Activated T-cell treated with anti-CD3 and anti-CD28 coated beads for 1 hour (primary cell): Measurements from ENCODE around the gene CAMTA1.

ENCODE experiments used
- DNase-seq: peaks from one replicate; pipeline ENCODE4 v3.0.0-alpha.2; 2020; ENCODE audit warnings: low read depth

The CAMTA1 gene

DNA sequence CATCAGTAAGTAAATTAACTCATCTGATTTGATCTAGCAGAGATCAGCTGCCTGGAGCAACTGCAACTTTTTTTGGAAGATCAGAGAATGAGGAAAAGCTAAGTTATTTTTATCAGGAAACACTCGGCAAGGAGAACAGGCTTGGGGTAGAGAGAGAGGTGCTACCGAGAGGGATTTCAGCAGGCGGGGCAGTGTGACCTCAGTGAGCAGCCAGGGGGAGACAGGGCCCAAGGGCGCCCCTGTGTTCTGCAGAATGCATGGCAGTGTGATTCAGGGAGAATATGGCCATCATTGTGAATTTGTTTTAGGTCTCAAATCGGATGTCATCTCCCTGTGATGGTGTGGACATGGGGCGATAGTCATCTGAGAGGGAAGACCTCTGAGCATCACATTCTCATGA lies 501.8 kb downstream of the CAMTA1 start:
- no peak for DNase-seq

DNA sequence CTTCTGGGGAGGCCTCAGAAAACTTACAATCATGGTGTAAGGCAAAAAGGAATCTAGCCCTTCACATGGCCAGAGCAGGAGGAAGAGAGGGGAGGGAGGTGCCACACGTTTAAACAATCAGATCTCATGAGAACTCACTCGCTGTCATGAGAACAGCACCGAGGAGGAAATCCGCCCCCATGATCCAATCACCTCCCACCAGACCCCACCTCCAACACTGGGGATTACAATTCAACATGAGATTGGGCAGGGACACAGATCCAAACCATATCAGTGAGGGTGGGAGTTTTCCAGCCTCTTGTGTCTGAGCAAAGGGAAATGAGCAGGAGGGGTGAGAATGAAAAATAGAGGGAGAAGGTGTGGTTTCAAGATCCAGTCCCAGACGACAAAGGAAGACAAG lies 503.7 kb downstream of the CAMTA1 start:
- no peak for DNase-seq

DNA sequence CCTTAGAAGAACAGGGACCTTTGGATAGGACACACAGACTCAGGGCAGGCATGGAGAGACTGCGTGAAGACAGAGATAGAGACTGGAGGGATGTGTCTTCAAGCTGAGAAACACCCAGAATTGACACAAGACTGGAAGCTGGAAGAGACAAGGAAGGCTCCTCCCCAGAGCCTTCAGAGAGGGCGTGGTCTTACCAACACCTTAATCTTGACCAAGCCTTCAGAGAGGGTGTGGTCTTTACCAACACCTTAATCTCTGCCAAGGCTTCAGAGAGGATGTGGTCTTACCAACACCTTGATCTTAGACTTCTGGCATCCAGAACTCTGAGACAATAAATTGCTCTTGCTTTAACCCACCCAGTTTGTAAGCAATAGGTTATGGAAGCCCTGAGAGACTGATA lies 504.4 kb downstream of the CAMTA1 start:
- DNase-seq, result no peak

DNA sequence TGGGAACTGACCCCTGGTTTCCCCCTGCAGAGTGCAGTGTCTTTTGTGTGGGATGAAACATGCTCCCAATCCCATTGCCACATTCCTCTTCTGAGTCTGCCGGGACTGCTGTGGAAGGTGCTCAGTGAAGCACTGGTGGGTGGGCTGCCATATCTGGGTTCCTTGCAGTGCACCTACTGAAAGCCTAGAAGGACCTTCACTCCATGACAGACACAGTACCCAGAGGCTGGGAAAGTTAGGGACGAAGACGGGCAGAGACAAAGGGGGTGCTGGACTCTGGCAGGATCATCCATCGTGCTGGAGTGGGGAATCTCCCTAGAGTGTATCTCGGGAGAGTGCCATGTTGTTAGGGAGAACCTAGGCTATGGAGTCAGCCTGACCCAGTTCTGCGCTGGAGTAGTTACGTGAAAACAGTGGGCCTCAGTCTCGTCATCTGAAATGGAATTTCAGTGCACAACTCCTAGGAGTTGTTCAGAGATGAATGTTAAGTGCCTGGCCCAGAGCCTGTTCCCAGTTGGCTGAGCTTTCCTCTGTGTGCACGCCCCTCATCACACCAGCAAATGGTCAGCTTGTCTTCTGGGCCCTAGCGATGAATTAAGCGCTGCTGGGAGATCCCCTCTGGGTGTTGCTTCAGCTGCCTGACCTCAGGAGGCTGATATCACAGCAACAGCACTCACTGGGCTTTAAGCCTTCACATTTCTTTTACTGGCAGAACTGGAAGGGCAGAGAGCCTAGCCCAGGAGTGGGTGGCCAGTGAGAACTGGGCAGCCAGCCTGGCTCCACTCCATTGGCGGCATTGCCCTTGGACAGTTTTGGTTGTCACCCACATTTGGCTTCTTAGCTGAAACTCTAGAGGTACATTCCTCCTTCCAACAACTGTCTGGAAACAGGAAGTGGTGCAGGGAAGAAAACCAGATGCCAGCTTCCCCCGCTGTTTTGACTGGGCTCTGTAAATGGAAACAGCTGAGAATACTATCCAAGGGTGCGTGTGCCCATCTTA lies 506.0 kb downstream of the CAMTA1 start:
- no peak for DNase-seq

DNA sequence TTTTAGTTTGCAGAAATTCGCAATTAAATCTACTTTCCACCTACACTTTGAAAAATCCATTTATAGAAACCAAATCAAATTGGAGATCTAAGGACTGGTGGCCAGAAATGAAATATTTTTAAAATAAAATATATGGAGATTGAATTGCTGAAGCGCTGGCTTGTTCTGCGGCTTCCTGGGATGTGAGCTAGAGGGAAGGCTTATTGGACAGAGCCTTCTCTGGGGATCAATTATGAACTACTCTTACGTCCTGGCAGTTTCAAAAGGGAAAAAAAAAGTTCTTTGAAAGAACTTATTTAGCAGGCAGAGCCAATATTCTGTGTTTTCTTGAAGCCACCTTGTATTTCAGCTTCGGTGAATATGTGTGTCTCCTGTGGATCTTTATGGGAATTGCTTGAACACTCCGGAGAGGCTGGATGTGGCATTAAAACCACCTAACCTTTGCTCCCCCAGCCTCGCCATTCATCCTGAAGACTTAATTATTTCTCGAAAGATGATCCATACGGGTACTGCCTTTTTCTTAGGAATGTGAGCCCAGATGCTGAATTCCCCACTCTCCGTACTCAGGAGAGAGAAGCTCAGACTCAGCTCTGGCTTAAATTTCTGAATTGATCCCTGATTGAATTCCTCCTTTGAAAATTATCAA lies 506.9 kb downstream of the CAMTA1 start:
- no peak for DNase-seq

DNA sequence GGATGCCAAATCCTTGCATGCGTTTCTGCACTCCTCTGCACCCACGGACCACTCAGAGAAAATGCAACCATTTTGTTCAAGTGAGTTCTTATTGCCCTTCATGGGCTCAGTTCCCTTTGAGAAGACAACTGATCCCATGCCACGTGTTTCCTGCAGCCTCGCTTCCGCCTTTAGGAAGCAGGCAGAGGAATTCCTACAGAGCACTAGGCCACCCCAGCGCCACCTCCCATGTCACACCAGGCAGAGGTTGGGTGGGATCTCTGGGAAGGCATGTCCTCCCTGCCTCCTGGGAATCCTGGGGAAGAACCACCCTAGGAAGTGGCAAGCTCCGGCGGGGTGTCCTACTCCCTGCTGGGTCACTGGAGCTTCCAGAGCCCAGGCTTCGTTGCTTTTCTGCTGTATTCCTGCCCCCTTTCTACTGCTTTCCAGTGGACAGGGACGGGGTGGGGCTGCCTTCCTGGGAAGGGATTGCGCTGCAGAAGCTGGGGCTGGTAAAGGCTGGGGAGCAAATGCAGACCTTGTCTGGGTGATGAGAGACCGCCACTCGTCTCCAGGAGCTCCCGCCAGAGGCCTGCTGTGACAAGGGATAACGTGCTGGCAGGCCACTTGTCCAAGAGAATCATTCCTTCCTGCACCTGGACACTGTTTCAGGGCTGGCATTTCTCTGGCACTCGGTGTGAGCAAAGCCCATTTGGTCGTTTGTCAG lies 507.6 kb downstream of the CAMTA1 start:
- no peak for DNase-seq

DNA sequence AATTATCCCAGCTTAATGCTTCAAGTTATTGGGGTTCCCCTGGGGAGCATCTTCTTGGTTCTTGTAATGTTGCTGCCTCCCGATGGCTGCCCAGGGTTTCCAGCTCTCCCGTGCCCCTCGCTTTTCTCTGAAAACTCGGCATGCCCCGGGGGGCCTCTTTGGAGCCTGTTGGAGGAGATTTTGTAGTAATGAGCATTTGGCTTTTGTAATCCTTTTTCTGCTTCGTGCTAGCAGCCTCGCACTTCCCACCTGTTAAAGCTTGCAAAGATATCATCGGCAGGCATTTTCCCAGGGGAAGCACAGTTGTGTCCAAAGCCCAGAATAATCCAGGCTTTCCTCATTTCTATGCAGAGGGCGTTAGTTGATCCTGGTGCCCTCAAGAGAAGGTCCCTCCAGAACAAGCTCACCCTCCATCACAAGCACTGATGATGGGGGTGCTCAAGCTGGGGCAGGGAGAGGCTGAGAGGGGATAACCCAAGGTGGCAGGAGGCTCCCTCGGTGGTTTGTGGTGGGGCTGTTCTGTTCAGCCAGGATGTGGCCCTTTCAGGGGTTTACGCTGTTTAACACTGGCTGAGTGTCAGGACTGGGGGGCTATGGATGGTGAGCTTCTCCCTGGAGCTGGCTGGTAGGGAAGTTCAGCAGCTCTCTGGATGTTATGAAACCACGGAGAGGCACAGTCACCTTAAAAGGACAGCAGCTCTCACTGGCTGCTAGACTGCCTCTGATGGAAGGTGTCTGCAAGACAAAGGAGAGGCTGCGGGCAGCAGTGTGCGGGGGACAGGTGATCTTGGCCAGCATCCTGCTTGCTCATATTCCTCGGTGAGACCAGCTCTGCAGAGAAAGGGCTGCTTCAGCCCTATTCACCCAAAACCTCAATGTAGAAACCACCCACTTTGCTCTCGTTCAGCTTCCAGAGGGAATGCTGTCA lies 508.7 kb downstream of the CAMTA1 start:
- DNase-seq, result no peak

DNA sequence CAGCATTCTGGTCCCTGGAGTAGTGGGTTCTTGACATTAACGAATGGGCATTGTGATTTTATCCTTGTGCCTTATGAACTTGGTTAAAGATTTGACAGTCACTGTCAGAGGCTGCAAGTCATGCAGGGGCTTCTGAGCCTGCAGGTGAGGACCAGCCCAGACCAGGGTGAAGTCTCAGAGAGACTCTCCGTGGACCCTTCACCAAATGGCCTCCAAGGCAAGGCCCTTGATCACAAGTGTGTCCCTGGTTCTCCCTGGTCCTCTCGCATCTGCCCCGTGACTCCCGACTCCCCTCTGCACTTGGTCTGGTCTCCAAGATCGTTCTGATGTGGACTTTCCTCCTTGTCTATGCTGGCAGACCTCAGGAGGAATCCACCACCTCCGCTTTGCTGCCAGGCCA lies 509.4 kb downstream of the CAMTA1 start:
- no peak for DNase-seq

DNA sequence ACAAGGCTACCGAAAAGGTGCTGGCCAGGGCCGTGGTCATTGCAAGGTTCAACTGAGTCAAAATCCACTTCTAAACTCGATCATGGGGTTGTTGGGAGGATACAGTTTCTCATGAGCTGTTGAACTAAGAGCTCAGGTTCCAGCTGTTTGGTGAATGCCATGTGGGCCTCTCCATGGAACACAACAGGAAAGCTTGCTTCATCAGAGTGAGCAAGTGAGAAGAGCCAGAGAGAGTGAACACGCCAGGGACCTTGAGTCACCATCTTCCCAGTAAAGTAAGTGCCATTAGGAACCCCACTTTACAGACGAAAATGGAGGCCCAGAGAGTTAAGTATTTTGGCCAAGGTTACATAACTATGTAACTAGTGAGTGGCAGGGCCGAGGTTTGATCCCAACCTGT lies 510.7 kb downstream of the CAMTA1 start:
- no peak for DNase-seq

DNA sequence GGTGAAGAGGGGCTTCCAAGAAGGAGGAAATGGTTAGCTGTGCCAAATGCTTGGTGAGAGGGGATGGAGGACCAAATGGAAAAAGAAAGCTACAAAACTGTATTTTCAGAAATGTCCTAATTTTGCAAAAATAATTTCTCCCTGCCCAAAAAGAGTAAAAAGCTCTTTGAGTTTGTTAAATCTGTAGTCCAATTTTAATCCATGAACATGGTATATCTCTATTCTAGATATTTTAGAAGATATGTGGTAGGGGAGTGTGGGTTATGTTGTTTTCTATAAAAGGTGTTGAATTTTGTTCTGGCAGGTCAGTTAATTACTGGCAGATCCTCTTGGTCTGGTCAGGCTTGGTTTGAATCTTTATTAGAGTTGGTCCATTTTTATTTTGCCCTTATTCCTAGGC lies 511.7 kb downstream of the CAMTA1 start:
- DNase-seq, result no peak

DNA sequence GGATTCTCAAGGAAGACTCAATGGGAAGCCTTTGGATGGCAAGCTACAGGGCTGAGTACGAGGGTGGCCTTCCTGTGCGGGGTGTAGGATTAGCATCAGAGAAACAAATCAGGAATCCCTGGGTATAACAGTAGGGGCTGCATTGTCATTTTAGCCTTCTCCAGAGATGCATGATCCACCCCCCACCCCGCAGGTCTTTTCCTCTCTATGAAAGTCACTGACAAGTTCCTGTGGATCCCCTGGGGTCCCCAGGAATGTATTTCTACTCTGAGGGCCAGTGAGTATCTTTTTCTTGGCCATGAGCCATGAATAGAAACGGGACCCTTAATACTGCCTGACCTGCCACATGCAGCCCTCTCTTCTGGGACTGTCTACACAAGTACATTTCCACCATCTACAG lies 512.9 kb downstream of the CAMTA1 start:
- no peak for DNase-seq

DNA sequence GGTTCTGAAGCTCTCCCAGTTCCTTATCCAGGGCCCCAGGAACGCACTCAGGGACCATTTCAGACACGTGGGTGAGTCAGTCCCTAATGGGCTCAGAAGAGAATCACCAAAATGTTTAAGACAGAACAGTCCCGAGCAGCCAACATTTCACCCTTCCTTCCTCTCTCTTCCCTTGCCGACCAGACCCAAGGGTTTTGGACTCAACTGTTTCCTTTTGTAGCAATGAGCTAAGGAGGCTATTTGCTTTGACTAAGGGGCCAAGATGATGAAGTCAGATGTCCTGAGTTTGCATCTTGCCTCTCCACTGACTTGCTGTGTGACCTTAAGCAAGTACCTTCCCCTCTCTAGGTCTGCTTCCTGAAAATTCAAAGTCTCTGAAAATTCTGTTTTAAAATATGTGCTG lies 513.5 kb downstream of the CAMTA1 start:
- DNase-seq, result no peak

DNA sequence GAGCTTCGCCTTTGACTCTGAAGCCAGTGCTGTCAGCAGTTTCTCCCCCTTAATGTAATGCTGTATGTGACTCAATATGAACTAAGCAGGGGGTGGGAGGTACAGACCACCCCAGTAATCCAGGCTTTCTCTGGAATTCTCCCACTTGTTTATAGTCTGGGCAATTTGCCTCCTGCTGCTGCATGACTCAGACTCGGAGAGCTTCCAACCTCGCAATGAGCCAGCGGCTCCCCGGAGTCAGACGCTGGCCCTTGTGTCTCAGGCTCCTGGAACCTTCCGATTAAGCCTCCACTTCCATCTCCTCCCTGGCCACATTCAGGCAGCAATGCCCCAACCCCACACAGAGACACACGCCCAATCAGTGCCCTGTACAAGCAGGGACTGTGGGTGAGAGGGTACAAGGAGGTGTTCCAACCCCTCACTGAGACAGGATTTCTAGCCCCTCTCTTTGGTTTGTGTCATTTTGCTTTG lies 514.1 kb downstream of the CAMTA1 start:
- no peak for DNase-seq

DNA sequence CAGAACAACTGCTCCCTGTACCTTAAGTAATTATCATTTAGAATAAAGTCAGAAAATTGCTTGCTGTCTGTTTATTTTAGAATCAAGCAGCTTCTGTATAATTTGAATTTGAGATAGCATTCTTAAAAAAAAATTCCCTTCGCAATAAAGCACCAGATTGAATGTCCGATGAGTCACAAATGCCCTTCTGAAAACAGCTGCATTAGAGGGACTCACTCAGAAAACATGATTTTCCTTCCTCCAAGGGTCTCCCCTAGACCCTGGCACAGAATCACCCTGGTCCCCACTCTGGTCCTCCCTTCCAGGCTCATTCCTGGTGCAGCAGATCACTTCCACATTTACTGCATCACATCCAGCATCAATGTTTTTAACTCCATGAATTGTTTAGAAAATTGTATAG lies 514.7 kb downstream of the CAMTA1 start:
- DNase-seq, result no peak

DNA sequence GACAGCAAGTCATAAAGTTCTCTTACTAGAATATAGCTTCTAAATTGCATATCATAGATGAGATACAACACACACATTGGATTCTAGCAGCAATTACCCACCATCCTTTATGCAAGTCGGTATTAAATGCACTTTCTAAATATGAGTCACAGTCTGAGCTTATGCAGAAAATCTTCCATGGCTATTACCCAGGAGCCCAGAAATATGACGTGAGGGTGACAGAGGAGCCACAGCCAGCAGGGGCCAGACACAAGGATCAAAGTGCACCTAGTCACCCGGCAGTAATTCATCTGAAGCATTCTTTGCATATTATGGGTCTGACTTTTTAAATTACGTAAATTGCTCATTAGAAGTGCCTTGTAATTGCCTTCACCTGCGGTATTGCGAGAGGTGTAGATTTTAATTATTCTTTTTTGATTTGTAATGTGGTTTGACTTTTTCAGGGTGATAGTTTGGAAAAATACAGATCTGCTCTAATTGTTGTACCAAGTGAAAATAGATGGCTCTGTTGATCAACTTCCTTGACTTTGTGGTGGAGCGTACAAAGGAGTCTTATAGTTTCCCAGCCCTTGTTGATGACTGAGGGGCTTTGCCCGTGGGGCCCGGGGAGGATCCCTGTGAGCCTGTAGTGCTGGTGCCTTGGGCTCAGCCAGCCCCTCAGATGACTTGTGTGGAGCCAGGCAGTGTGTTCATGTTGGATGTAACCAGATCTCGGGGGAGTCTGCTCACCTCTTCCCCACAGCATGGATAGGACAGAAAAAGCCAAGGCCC lies 515.8 kb downstream of the CAMTA1 start:
- DNase-seq, result no peak

DNA sequence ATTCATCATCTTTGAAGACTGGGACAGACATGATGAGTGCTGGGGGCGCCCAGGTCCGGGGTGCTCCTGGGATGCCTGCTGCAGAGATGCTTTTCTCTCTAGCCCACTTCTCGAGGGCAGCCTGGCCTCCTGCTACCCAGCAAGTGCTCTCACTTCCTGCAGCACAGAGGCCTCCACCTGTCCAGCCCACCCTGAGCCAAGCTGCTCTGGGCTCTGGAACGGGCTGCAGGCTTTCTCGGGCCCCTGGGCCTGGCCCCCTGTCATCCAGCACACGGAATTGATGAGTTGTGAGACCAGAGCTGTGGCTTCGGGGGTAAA lies 516.4 kb downstream of the CAMTA1 start:
- DNase-seq, result no peak

DNA sequence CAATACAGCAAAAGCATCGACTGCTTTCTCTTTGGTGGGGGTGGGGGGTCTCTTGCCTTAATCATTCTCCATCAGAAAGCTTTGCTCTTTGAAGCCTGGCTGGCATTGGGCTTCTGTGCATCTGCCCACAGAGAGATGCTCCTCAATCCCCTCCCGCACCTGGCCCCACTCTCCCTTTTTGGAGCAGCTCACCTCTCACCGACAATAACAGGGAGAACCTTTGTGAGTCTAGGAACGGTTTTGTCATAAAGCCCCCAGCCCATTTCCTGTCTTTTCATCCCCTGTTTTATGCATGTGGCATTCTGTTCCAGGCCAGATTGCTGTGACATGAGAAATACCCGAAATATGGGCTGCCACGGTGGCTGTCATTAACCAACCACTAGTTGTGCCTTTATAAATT lies 516.9 kb downstream of the CAMTA1 start:
- DNase-seq, result no peak

DNA sequence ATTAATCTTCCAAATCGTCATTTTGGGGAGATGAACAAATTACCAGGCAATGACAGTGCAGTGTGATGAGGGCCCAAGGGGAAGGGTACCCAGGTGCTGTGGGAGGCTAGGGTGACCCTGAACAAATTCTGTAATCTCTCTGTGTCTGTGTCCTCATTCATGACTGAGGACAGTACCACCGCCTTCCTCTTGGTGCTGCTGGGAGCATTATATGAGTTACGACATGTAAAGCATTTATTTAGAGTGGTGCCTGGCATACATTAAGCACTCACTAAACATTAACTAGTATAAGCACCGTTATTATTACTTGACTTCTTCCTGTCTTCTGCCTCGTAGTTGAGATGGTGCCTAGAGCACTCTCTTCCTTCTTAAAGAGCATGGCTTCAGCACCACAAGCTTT lies 517.6 kb downstream of the CAMTA1 start:
- DNase-seq, result no peak

DNA sequence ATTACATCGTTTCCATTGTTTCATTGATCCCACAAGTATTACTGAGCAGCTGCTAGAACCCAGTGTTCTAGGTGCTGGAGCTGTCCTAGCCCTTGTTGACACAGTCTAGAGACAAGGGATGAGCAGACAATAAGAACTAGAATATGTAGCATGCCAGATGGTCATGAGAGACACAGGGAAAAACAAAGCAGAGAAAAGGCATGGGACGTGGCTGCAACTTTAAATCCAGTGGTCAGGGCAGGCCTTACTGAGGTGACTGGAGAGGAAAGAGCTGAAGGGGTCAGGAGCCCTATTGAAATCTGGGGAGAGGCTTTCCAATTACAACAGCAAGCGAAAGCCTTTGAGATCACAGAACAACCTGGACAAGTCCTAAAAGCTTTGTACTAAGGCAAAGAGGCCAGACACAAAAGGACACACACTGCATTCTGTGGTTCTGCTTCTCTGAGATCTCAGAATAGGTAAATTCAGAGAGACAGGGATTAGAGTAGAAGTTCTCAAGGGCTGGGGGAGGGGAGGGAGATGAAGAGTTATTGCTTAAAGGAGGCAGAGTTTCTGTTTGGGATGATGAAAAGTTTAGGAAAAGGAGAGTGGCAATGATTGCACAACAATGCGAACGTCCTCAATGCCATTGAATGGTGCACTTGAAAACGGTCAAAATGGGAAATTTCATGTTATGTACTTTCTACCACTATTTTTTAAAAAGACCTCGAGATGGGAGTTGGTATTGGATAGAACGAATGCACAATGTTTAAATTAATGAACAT lies 518.5 kb downstream of the CAMTA1 start:
- no peak for DNase-seq

DNA sequence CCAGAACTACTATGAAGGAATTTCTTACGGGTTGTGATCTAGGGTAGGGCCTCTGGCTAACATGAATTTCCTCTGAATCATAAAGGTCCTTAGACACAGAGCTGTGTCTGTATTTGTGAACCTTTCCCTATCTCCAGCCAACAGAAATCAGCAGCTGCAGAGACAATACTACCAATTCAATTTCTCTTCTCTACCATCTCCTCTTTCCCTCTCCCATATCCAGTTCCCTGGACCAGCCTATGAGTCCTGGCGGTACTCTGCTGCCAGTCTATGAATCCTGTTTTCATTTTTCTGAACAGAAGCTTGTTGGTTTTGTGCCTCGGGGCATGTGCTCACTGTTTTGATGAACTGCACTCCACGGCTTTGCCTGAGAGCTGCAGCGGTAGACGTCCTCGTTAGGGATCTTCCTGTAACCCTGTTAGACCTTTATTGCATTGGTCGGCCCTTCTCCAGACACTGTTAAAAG lies 527.9 kb downstream of the CAMTA1 start:
- no peak for DNase-seq
